ENCODE data around the gene SCD5. TPM values are rescaled to one million over a fixed set of nuclear protein-coding genes. Genes with fewer than 3 reads are reported as not detected.

The SCD5 gene
- total RNA-seq, 1 donor from 2014 or later = 36.9 TPM

- H2AFZ ChIP-seq (replicated peaks) = no peak overlapping the region
- peaks cover 17% of the 10 kb centered on the region for H3K36me3 Mint-ChIP-seq
- H3K9ac ChIP-seq = no peak overlapping the region
- H3K79me2 ChIP-seq (ENCODE audit: low read depth) = no peaks in the 10 kb centered on the region
- H3K4me1 Mint-ChIP-seq = peaks cover 13% of the 10 kb centered on the region
- H3K4me1 ChIP-seq = no peaks in the 10 kb centered on the region
- H3F3A ChIP-seq (ENCODE audit: low read depth) = no peaks in the 10 kb centered on the region
- H3K27me3 ChIP-seq = no peaks in the 10 kb centered on the region
- H3K4me2 ChIP-seq = no peak overlapping the region
- H3K36me3 ChIP-seq = no peaks in the 10 kb centered on the region
- H3K4me3 Mint-ChIP-seq = no peak overlapping the region
- H3K27ac ChIP-seq = no peak overlapping the region
- no peaks in the 10 kb centered on the region for H3K9me3 Mint-ChIP-seq
- H3K27me3 Mint-ChIP-seq (ENCODE audit: insufficient read depth, low read depth) = peaks cover 2% of the 10 kb centered on the region
- no peak overlapping the region for H3K27ac Mint-ChIP-seq
- no peak for DNase-seq (ENCODE audit: low spot score)
- no peak for TF ChIP-seq CTCF (IDR thresholded peaks at IDR 0.05)
- TF ChIP-seq EZH2 (IDR thresholded peaks at IDR 0.05) = no peak
- no peak for TF ChIP-seq EZH2phosphoT487 (IDR thresholded peaks at IDR 0.05)
- no peaks in the 10 kb centered on the region for H3K9me3 ChIP-seq (ENCODE audit: low read depth)
- H4K20me1 ChIP-seq (ENCODE audit: low read depth) = no peaks in the 10 kb centered on the region
- no peak overlapping the region for H3K4me3 ChIP-seq
Measured at GRCh38 chr4:82650868-82651267, 147.7 kb downstream of the SCD5 start.

DNA sequence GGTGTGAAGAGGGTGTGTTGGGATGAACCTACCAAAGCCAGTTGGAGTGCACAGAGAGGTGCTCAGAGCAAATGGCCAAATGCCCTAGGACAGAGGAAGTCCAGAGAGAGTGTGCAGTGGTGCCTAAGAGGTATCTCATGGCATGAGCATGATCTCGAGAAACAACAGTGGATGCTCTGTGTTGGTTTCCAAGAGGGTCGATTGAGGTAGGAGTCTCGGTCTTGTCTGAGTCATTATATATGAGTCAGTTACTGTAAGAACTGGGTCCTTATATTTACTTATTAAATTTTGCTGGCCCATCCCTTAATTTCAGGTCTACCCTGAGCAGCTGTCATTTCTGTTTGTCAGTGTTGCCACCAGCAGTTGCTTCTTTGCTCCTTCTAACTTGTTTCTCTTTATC is 150.2 kb downstream of the SCD5 start:
- Mint-ChIP-seq H3K36me3 (peaks cover 14% of the 10 kb centered on the region), H3K27me3 (ENCODE audit: insufficient read depth, low read depth) (peaks cover 2% of the 10 kb centered on the region), H3K9me3 (no peaks in the 10 kb centered on the region), H3K4me1 (peaks cover 24% of the 10 kb centered on the region), H3K27ac (no peak overlapping the region), H3K4me3 (no peak overlapping the region)
- Histone ChIP-seq H3K4me1 (no peaks in the 10 kb centered on the region), H3K36me3 (no peaks in the 10 kb centered on the region), H3F3A (ENCODE audit: low read depth) (no peaks in the 10 kb centered on the region), H3K27ac (no peak overlapping the region), H3K79me2 (ENCODE audit: low read depth) (no peaks in the 10 kb centered on the region), H3K27me3 (no peaks in the 10 kb centered on the region), H3K9me3 (ENCODE audit: low read depth) (no peaks in the 10 kb centered on the region), H2AFZ (replicated peaks) (no peak overlapping the region), H4K20me1 (ENCODE audit: low read depth) (no peaks in the 10 kb centered on the region), H3K4me2 (no peak overlapping the region), H3K4me3 (no peak overlapping the region), H3K9ac (no peak overlapping the region)
- DNase-seq (ENCODE audit: low spot score) = no peak
- TF ChIP-seq EZH2phosphoT487 (IDR thresholded peaks at IDR 0.05) (no peak), CTCF (IDR thresholded peaks at IDR 0.05) (no peak)

GRCh38 chr4:82645936-82646565 is 152.5 kb downstream of the SCD5 start:
- H3K36me3 Mint-ChIP-seq = peaks cover 10% of the 10 kb centered on the region
- H3K4me3 Mint-ChIP-seq = peak overlapping the region; percentile 60
- H3K27me3 Mint-ChIP-seq (ENCODE audit: insufficient read depth, low read depth) = peaks cover 2% of the 10 kb centered on the region

More at GRCh38 chr4:82645936-82646565, 152.5 kb downstream of the SCD5 start:
- Histone ChIP-seq H3K36me3 (no peaks in the 10 kb centered on the region), H3K4me2 (no peak overlapping the region), H3K4me1 (no peaks in the 10 kb centered on the region), H4K20me1 (ENCODE audit: low read depth) (no peaks in the 10 kb centered on the region), H3F3A (ENCODE audit: low read depth) (no peaks in the 10 kb centered on the region), H3K27me3 (no peaks in the 10 kb centered on the region), H3K79me2 (ENCODE audit: low read depth) (no peaks in the 10 kb centered on the region), H3K9ac (no peak overlapping the region), H3K9me3 (ENCODE audit: low read depth) (no peaks in the 10 kb centered on the region), H2AFZ (replicated peaks) (no peak overlapping the region), H3K27ac (no peak overlapping the region), H3K4me3 (no peak overlapping the region)
- peaks cover 24% of the 10 kb centered on the region for H3K4me1 Mint-ChIP-seq
- DNase-seq (ENCODE audit: low spot score) = no peak
- TF ChIP-seq EZH2 (IDR thresholded peaks at IDR 0.05) = no peak
- no peak for TF ChIP-seq EZH2phosphoT487 (IDR thresholded peaks at IDR 0.05)
- TF ChIP-seq CTCF (IDR thresholded peaks at IDR 0.05) = no peak
- H3K27ac Mint-ChIP-seq = peak overlapping the region; percentile 65
- H3K9me3 Mint-ChIP-seq = no peaks in the 10 kb centered on the region
